HepG2 (cell line): ENCODE data around the gene SCMH1. TPM values are rescaled to one million over a fixed set of nuclear protein-coding genes. Genes with fewer than 3 reads are reported as not detected.

Experiments used
- ATAC-seq: fragments of 200-7000 bp; cut with Tn5 transposase; 3 replicates; pipeline ENCODE4 v1.9.1; 2020; ENCODE audit warnings: mild to moderate bottlenecking, moderate library complexity
- BruUV-seq: library from RNA; stranded (reverse); fragments of 400-500 nt; replicated peaks from 2 replicates; lab custom pipeline; 2021; lab: Mats Ljungman, UMichigan
- CTCF ChIA-PET: fragments of 300-600 bp; formaldehyde crosslinking; extraction: SDS; loops from one replicate; lab custom pipeline; 2021; ENCODE audit warnings: low total read pairs, inconsistent platforms, low intra/inter-chr PET ratio; lab: Yijun Ruan, JAX
- POLR2A ChIA-PET: fragments of 350-600 bp; sonication (Branson Sonifier 250); formaldehyde crosslinking; loops from one replicate; lab custom pipeline; 2020; ENCODE audit warnings: antibody characterized with exemption, inconsistent platforms; lab: Yijun Ruan, JAX
- DNase-seq: peaks from one replicate; pipeline ENCODE4 v3.0.0-alpha.2; 2015; ENCODE audit warnings: low spot score
- FAIRE-seq: peaks from 3 replicates; lab custom pipeline; 2011; peaks lifted over from hg19 to GRCh38; lab: Jason Lieb, UNC
- H2AFZ ChIP-seq: one replicate; pipeline ENCODE4 v1.6.1; 2011; ENCODE audit warnings: low read length, inconsistent platforms
- H3K27ac ChIP-seq: fragments of 300-600 bp; 3 replicates; pipeline ENCODE4 v1.8.0; 2011; ENCODE audit warnings: mixed run types, mild to moderate bottlenecking, mixed read lengths, low read length, inconsistent platforms; ENCODE audit not compliant: insufficient read depth; ENCODE audit errors: extremely low read length
- H3K27me3 ChIP-seq, 2 experiments: fragments of 200-600 bp in 1 of 2; 2 replicates in 1 of 2; 3 replicates in 1 of 2; pipeline versions ENCODE4 v1.6.0 to v1.8.0; 2011; ENCODE audit warnings: low read length in 2 of 2, mild to moderate bottlenecking in 2 of 2, moderate library complexity in 2 of 2, inconsistent platforms in 1 of 2; ENCODE audit not compliant: insufficient read depth in 2 of 2, control insufficient read depth in 1 of 2
- H3K36me3 ChIP-seq, 2 experiments: fragments of 200-600 bp in 1 of 2; replicated peaks in 1 of 2; 2 replicates in 1 of 2; 3 replicates in 1 of 2; pipeline versions ENCODE4 v1.5.1 to v1.8.0; 2011; ENCODE audit warnings: low read length in 2 of 2, inconsistent platforms in 1 of 2; ENCODE audit not compliant: insufficient read depth in 2 of 2, control insufficient read depth in 1 of 2
- H3K4me1 ChIP-seq: 2 replicates; pipeline ENCODE4 v1.5.1; 2012; ENCODE audit warnings: low read length, inconsistent platforms; ENCODE audit not compliant: insufficient read depth
- H3K4me2 ChIP-seq: 2 replicates; pipeline ENCODE4 v1.6.0; 2011; ENCODE audit warnings: low read depth, low read length, inconsistent platforms
- H3K4me3 ChIP-seq, 3 experiments: fragments of 200-600 bp in 1 of 3; sonication (generic), shearing (Covaris generic) in 1 of 3; replicated peaks in 1 of 3; 2 replicates each; pipeline ENCODE4 v1.5.1; 2011 to 2016; ENCODE audit warnings: low read length in 3 of 3, inconsistent platforms in 2 of 3, low read depth in 2 of 3, mild to moderate bottlenecking in 2 of 3, control low read depth in 1 of 3, mixed read lengths in 1 of 3; ENCODE audit not compliant: insufficient read depth in 1 of 3
- H3K79me2 ChIP-seq: one replicate; pipeline ENCODE4 v1.6.1; 2011; ENCODE audit warnings: low read length, inconsistent platforms; ENCODE audit not compliant: insufficient read depth
- H3K9ac ChIP-seq: 2 replicates; pipeline ENCODE4 v1.6.0; 2011; ENCODE audit warnings: mild to moderate bottlenecking, low read depth, low read length, inconsistent platforms; ENCODE audit not compliant: insufficient read depth
- H3K9me3 ChIP-seq: 2 replicates; pipeline ENCODE4 v1.5.1; 2012; ENCODE audit warnings: mild to moderate bottlenecking, low read length
- H4K20me1 ChIP-seq: 2 replicates; pipeline ENCODE4 v1.6.0; 2011; ENCODE audit warnings: inconsistent platforms, mild to moderate bottlenecking, low read length, moderate library complexity; ENCODE audit not compliant: insufficient read depth
- ELF3 ChIP-seq: IDR thresholded peaks from 2 replicates; pipeline ENCODE4 v1.6.1; 2016; ENCODE audit warnings: missing genetic modification reagents, missing compliant biosample characterization
- ISX ChIP-seq: sonication (generic); formaldehyde crosslinking; conservative IDR thresholded peaks from 2 replicates; pipeline ENCODE4 v1.5.0; 2020; ENCODE audit warnings: missing genetic modification reagents
- MEF2D ChIP-seq: sonication (generic); formaldehyde crosslinking; IDR thresholded peaks from 2 replicates; pipeline ENCODE4 v1.5.1; 2020; ENCODE audit warnings: mild to moderate bottlenecking, missing genetic modification reagents
- NCOA5 ChIP-seq: sonication (generic); formaldehyde crosslinking; IDR thresholded peaks from 2 replicates; pipeline ENCODE4 v1.4.0; 2020; ENCODE audit warnings: missing genetic modification reagents
- ONECUT2 ChIP-seq: sonication (generic); formaldehyde crosslinking; IDR thresholded peaks from 2 replicates; pipeline ENCODE4 v1.4.0; 2020; ENCODE audit warnings: missing genetic modification reagents
- ZMYM2 ChIP-seq: sonication (generic); formaldehyde crosslinking; IDR thresholded peaks from 2 replicates; pipeline ENCODE4 v1.8.0; 2022; ENCODE audit warnings: mild to moderate bottlenecking, missing genetic modification reagents
- ZNF101 ChIP-seq: sonication (generic); formaldehyde crosslinking; IDR thresholded peaks from 2 replicates; pipeline ENCODE4 v1.4.0; 2020; ENCODE audit warnings: mild to moderate bottlenecking, low read depth, missing genetic modification reagents, borderline replicate concordance
- ZNF207 ChIP-seq: fragments of 450-650 bp; IDR thresholded peaks from 2 replicates; pipeline ENCODE4 v1.6.1; 2016; ENCODE audit warnings: antibody characterized with exemption, borderline replicate concordance
- ZNF350 ChIP-seq: sonication (generic); formaldehyde crosslinking; IDR thresholded peaks from 2 replicates; pipeline ENCODE4 v1.4.0; 2020; ENCODE audit warnings: mild to moderate bottlenecking, low read depth, missing genetic modification reagents, borderline replicate concordance
- ZSCAN9 ChIP-seq: IDR thresholded peaks from 2 replicates; pipeline ENCODE4 v1.6.1; 2016; ENCODE audit warnings: borderline replicate concordance
- WGBS: methylation state at CpG from one replicate; pipeline ENCODE4 v1.1.6; 2017; ENCODE audit warnings: low lambda C conversion rate; 5-methylcytosine and 5-hydroxymethylcytosine counted together
- in situ Hi-C: cut with HindIII; loops from 2 replicates; pipeline ENCODE4 v1.10.0; 2017; ENCODE audit warnings: low pct_unique_long_range_greater_than_20kb; ENCODE audit not compliant: extremely low pct_ligation_motif_present
- intact Hi-C: fragments of 100-400 bp; cut with micrococcal nuclease; formaldehyde crosslinking; loops from one replicate; pipeline ENCODE4 v1.10.0; 2022; ENCODE audit not compliant: unreplicated experiment
- polyA plus RNA-seq, 8 experiments: library from polyadenylated mRNA; depleted of rRNA in 3 of 8; stranded (reverse) in 7 of 8; unstranded in 1 of 8; fragments of >200 nt; fragmentation: Illumina TruSeq in 4 of 8; extraction: Trizol in 4 of 8; gene quantifications; 2 replicates each; pipeline versions ENCODE4 v1.2.1 to v1.2.3, GENCODE V29; 2011 to 2016; ENCODE audit warnings: low read depth in 4 of 8, missing spikeins in 1 of 8, mixed read lengths in 1 of 8; ENCODE audit not compliant: insufficient read depth in 1 of 8
- total RNA-seq, 5 experiments: library from RNA; depleted of rRNA; stranded (reverse); fragments of >200 nt; fragmentation: Illumina TruSeq; extraction: Trizol; gene quantifications; 2 replicates each; pipeline ENCODE4 v1.2.3, GENCODE V29; 2016; ENCODE audit warnings: low read depth in 1 of 5
- TF ChIP-seq, protein P1 (sequence below): sonication (generic); formaldehyde crosslinking; IDR thresholded peaks from 2 replicates; pipeline ENCODE4 v1.8.1; 2023; ENCODE audit warnings: mild to moderate bottlenecking, missing genetic modification reagents
- TF ChIP-seq, protein P2 (sequence below): IDR thresholded peaks from 2 replicates; pipeline ENCODE4 v1.6.1; 2016; ENCODE audit warnings: control low read depth
- TF ChIP-seq, protein P3 (sequence below): fragments of 450-650 bp; IDR thresholded peaks from 2 replicates; pipeline ENCODE4 v1.6.1; 2016
- TF ChIP-seq, protein P4 (sequence below): IDR thresholded peaks from 2 replicates; pipeline ENCODE4 v1.6.1; 2016; ENCODE audit warnings: mild to moderate bottlenecking
- TF ChIP-seq, protein P5 (sequence below): sonication (generic); formaldehyde crosslinking; IDR thresholded peaks from 2 replicates; pipeline ENCODE4 v1.8.0; 2022; ENCODE audit warnings: low read depth, missing genetic modification reagents

Gene SCMH1
- total and polyA plus RNA-seq, 2 of the 13 experiments (the other 11 are each of a cell fraction or from before 2014, with no cell fraction given) = 41.8 to 52.6 TPM

DNA sequence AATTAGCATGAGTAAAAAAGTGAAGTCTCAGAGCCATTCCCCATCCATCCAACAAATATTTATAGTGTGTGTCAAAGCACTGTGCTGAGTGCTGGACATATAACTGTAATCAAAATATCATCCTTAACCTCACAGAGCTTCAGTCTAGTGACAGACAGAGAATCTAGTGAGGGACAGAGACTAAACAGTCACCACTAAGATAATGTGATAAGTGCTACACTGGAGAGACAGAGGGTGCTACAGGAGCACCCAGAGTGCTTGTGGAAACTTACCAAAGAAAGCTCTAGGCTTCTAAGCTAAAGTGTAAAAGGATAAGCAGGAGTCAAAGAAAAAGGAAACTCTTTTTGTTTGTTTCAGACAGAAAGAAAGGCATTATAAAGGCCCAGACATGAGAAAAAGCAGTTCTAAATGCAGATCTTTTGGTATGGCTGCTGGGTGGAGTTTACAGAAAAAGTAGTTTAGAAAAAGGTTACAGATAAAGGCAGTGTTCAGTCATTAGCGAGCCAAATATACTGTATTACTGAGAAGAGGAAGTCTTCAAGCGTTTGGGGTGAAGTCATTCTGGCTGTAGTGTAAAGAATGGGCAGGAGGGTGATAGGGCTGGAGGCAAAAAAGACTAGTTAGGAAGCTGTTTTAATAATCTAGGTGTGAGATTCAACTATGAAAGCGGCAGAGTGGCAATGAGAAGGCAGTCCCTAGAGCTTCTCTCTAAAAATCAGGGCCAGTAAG, 83.8 kb downstream of the SCMH1 start (continued):
- TF ChIP-seq, protein P1, sequence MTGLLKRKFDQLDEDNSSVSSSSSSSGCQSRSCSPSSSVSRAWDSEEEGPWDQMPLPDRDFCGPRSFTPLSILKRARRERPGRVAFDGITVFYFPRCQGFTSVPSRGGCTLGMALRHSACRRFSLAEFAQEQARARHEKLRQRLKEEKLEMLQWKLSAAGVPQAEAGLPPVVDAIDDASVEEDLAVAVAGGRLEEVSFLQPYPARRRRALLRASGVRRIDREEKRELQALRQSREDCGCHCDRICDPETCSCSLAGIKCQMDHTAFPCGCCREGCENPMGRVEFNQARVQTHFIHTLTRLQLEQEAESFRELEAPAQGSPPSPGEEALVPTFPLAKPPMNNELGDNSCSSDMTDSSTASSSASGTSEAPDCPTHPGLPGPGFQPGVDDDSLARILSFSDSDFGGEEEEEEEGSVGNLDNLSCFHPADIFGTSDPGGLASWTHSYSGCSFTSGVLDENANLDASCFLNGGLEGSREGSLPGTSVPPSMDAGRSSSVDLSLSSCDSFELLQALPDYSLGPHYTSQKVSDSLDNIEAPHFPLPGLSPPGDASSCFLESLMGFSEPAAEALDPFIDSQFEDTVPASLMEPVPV = no peak
- TF ChIP-seq, protein P2, sequence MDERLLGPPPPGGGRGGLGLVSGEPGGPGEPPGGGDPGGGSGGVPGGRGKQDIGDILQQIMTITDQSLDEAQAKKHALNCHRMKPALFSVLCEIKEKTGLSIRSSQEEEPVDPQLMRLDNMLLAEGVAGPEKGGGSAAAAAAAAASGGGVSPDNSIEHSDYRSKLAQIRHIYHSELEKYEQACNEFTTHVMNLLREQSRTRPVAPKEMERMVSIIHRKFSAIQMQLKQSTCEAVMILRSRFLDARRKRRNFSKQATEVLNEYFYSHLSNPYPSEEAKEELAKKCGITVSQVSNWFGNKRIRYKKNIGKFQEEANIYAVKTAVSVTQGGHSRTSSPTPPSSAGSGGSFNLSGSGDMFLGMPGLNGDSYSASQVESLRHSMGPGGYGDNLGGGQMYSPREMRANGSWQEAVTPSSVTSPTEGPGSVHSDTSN (CRISPR knock-in tag) = no peak
- TF ChIP-seq ELF3 (CRISPR knock-in tag) (no peak), ISX (CRISPR knock-in tag) (no peak)
- TF ChIP-seq, protein P3, sequence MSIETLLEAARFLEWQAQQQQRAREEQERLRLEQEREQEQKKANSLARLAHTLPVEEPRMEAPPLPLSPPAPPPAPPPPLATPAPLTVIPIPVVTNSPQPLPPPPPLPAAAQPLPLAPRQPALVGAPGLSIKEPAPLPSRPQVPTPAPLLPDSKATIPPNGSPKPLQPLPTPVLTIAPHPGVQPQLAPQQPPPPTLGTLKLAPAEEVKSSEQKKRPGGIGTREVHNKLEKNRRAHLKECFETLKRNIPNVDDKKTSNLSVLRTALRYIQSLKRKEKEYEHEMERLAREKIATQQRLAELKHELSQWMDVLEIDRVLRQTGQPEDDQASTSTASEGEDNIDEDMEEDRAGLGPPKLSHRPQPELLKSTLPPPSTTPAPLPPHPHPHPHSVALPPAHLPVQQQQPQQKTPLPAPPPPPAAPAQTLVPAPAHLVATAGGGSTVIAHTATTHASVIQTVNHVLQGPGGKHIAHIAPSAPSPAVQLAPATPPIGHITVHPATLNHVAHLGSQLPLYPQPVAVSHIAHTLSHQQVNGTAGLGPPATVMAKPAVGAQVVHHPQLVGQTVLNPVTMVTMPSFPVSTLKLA = no peak
- TF ChIP-seq, all 625 proteins: peak for 0

DNA sequence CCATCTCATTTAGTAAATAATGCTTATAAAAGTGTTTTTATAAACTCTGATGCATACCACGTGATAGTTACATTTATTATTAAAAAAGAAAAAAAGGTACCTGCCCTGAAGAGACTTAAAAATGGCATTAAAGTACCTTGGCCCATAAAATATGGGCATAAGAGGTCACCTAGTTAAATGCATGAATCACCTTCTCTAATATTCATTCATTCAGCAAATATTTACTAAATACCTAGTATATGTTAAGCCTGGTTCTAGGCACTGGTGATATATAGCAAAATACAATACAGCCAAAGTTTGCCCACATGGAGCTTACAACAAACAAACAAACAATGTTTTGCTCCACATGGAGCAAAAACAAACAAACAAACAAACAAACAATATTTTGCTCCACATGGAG, 87.0 kb downstream of the SCMH1 start:
- ChIA-PET POLR2A (no interaction called here), CTCF (no interaction called here)
- intact Hi-C loops = loop anchor here (10.0 kb wide), 1 partner anchor 90 kb away; the partner anchor contains the start of gene SCMH1
- no TSS peak for BruUV-seq
- Histone ChIP-seq H3K4me3 (no peak overlapping the region), H3K79me2 (no peaks in the 10 kb centered on the region), H3K36me3 (peaks cover 2 to 10% of the 10 kb centered on the region in 2 experiments; a peak in 3 of 5 replicates), H3K4me1 (peaks cover 33% of the 10 kb centered on the region), H3K9me3 (no peaks in the 10 kb centered on the region), H3K4me2 (no peak overlapping the region), H4K20me1 (no peaks in the 10 kb centered on the region), H2AFZ (no peak overlapping the region), H3K27me3 (no peaks in the 10 kb centered on the region), H3K27ac (no peak overlapping the region), H3K9ac (no peak overlapping the region)
- FAIRE-seq (no peak), DNase-seq (no peak), ATAC-seq (no peak)
- WGBS = 100% methylated on average over 1 of the region's 1 CpG
- in situ Hi-C loops = no loop called here
- TF ChIP-seq ONECUT2 (no peak), NCOA5 (CRISPR knock-in tag) (no peak), ZNF101 (no peak), MEF2D (CRISPR knock-in tag) (no peak), ZNF207 (no peak), ZNF350 (CRISPR knock-in tag) (no peak), ZSCAN9 (CRISPR knock-in tag) (no peak), ZMYM2 (CRISPR knock-in tag) (no peak)
- TF ChIP-seq, protein P4, sequence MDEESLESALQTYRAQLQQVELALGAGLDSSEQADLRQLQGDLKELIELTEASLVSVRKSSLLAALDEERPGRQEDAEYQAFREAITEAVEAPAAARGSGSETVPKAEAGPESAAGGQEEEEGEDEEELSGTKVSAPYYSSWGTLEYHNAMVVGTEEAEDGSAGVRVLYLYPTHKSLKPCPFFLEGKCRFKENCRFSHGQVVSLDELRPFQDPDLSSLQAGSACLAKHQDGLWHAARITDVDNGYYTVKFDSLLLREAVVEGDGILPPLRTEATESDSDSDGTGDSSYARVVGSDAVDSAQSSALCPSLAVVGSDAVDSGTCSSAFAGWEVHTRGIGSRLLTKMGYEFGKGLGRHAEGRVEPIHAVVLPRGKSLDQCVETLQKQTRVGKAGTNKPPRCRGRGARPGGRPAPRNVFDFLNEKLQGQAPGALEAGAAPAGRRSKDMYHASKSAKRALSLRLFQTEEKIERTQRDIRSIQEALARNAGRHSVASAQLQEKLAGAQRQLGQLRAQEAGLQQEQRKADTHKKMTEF (CRISPR knock-in tag) = no peak
- TF ChIP-seq, protein P5, sequence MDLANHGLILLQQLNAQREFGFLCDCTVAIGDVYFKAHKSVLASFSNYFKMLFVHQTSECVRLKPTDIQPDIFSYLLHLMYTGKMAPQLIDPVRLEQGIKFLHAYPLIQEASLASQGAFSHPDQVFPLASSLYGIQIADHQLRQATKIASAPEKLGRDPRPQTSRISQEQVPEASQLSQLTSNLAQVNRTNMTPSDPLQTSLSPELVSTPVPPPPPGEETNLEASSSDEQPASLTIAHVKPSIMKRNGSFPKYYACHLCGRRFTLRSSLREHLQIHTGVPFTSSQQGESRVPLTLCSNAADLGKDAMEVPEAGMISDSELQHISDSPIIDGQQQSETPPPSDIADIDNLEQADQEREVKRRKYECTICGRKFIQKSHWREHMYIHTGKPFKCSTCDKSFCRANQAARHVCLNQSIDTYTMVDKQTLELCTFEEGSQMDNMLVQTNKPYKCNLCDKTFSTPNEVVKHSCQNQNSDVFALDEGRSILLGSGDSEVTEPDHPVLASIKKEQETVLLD = no peak
- TF ChIP-seq, all 625 proteins: peak for 0
